ENCODE data around the gene PARP11. TPM values are rescaled to one million over a fixed set of nuclear protein-coding genes. Genes with fewer than 3 reads are reported as not detected.

Gene PARP11
- total and polyA plus RNA-seq, 5 donors: 2.2 to 8.6 (median 6.3) TPM

GRCh38 chr12:3902921-3903320, 29.7 kb upstream of the PARP11 start:
- no peaks in the 10 kb centered on the region for H3K27me3 ChIP-seq (ENCODE audit: control insufficient read depth, insufficient read depth)
- H3K4me1 ChIP-seq (ENCODE audit: control insufficient read depth, insufficient read depth, low read length): no peaks in the 10 kb centered on the region
- no peaks in the 10 kb centered on the region for H3K9me3 ChIP-seq (ENCODE audit: control insufficient read depth, low read length)
- ATAC-seq: no peak
- no peak overlapping the region for H3K27ac ChIP-seq (ENCODE audit: low read length)
- intact Hi-C loops (cut with DNase I): no loop called here
- no peak overlapping the region for H3K4me3 ChIP-seq (ENCODE audit: low read length)
- DNase-seq: no peak

DNA sequence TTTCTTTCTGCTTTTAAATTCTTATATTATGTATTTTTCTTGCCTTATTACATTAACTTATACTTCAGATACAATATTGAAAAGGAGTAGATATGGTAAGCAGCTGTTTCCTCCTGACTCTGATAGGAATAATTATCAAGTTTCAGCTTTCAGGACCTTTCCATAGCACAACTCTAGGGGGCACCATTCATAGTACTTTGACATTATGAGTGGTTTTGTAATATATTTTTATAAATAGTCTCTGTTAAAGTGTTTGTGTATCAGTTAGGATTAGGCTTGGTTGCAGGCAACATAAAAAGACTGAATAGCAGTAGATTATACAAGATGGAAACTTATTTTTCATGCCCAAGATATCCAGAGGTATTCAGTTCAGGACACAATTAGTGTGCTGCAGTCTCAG, 27.9 kb upstream of the PARP11 start:
- intact Hi-C loops (cut with DNase I): no loop called here
- ATAC-seq: no peak
- H3K9me3 ChIP-seq (ENCODE audit: control insufficient read depth, low read length): no peaks in the 10 kb centered on the region
- no peaks in the 10 kb centered on the region for H3K27me3 ChIP-seq (ENCODE audit: control insufficient read depth, insufficient read depth)
- no peak for DNase-seq
- no peak overlapping the region for H3K27ac ChIP-seq (ENCODE audit: low read length)
- H3K4me1 ChIP-seq (ENCODE audit: control insufficient read depth, insufficient read depth, low read length): no peaks in the 10 kb centered on the region
- no peak overlapping the region for H3K4me3 ChIP-seq (ENCODE audit: low read length)

GRCh38 chr12:3898756-3899155, 25.6 kb upstream of the PARP11 start:
- Histone ChIP-seq H3K27me3 (ENCODE audit: control insufficient read depth, insufficient read depth) (no peaks in the 10 kb centered on the region), H3K27ac (ENCODE audit: low read length) (no peak overlapping the region), H3K4me1 (ENCODE audit: control insufficient read depth, insufficient read depth, low read length) (no peaks in the 10 kb centered on the region), H3K9me3 (ENCODE audit: control insufficient read depth, low read length) (no peaks in the 10 kb centered on the region), H3K4me3 (ENCODE audit: low read length) (no peak overlapping the region)
- no peak for DNase-seq
- 70% methylated on average over 3 of the region's 3 CpGs for WGBS
- intact Hi-C loops (cut with DNase I): loop anchor here in 1 of 4 donors (10.0 kb wide), 1 partner anchor 386 kb away; no protein-coding TSS in a partner anchor
- ATAC-seq: no peak

- no peaks in the 10 kb centered on the region for H3K27me3 ChIP-seq (ENCODE audit: control insufficient read depth, insufficient read depth)
- no peak overlapping the region for H3K4me3 ChIP-seq (ENCODE audit: low read length)
- no peaks in the 10 kb centered on the region for H3K9me3 ChIP-seq (ENCODE audit: control insufficient read depth, low read length)
- 75% methylated on average over 7 of the region's 7 CpGs for WGBS
- H3K27ac ChIP-seq (ENCODE audit: low read length): no peak overlapping the region
- intact Hi-C loops (cut with DNase I): loop anchor here in 1 of 4 donors (10.0 kb wide), 1 partner anchor 387 kb away; no protein-coding TSS in a partner anchor
- no peaks in the 10 kb centered on the region for H3K4me1 ChIP-seq (ENCODE audit: control insufficient read depth, insufficient read depth, low read length)
- no peak for DNase-seq
- ATAC-seq: no peak
Measured at GRCh38 chr12:3897371-3897971, 24.3 kb upstream of the PARP11 start.

GRCh38 chr12:3896801-3897351, 23.7 kb upstream of the PARP11 start:
- Histone ChIP-seq H3K27me3 (ENCODE audit: control insufficient read depth, insufficient read depth) (no peaks in the 10 kb centered on the region), H3K4me3 (ENCODE audit: low read length) (no peak overlapping the region), H3K9me3 (ENCODE audit: control insufficient read depth, low read length) (no peaks in the 10 kb centered on the region), H3K27ac (ENCODE audit: low read length) (no peak overlapping the region), H3K4me1 (ENCODE audit: control insufficient read depth, insufficient read depth, low read length) (no peaks in the 10 kb centered on the region)
- WGBS: 45% methylated on average over 2 of the region's 2 CpGs
- DNase-seq (no peak), ATAC-seq (peak; percentile 45 to 77)
- intact Hi-C loops (cut with DNase I): loop anchor here in 1 of 4 donors (10.0 kb wide), 1 partner anchor 388 kb away; no protein-coding TSS in a partner anchor

DNA sequence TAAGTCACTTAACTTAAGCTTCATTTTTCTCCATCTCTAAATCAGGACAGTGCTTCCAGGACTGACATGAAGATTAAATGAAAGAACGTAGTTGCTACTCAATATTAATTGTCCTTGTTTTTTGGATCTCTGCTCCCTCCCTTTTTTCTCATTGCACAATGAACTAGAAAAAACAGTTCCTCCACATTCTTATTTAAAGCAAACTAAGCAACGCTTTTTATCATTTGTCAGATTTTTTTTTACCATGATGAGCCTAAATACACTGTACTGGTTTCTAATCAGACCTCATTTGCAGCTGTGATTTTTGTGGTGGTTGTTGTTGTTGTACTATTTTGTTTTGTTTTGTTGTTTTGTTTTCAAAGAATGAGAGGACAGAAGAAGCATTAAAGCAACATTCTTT, 23.2 kb upstream of the PARP11 start:
- intact Hi-C loops (cut with DNase I): loop anchor here in 1 of 4 donors (10.0 kb wide), 1 partner anchor 388 kb away; no protein-coding TSS in a partner anchor
- DNase-seq (no peak), ATAC-seq (no peak)
- H3K27me3 ChIP-seq (ENCODE audit: control insufficient read depth, insufficient read depth): no peaks in the 10 kb centered on the region
- H3K9me3 ChIP-seq (ENCODE audit: control insufficient read depth, low read length): no peaks in the 10 kb centered on the region
- no peaks in the 10 kb centered on the region for H3K4me1 ChIP-seq (ENCODE audit: control insufficient read depth, insufficient read depth, low read length)
- H3K27ac ChIP-seq (ENCODE audit: low read length): no peak overlapping the region
- 53% methylated on average over 2 of the region's 2 CpGs for WGBS
- no peak overlapping the region for H3K4me3 ChIP-seq (ENCODE audit: low read length)

GRCh38 chr12:3892631-3893030, 19.4 kb upstream of the PARP11 start:
- ATAC-seq (no peak), DNase-seq (no peak)
- intact Hi-C loops (cut with DNase I): loop anchor here in 2 of 4 donors (5.0 to 10.0 kb wide), 2 partner anchors 385 to 392 kb away; no protein-coding TSS in a partner anchor
- Histone ChIP-seq H3K4me3 (ENCODE audit: low read length) (no peak overlapping the region), H3K27ac (ENCODE audit: low read length) (no peak overlapping the region), H3K27me3 (ENCODE audit: control insufficient read depth, insufficient read depth) (no peaks in the 10 kb centered on the region), H3K9me3 (ENCODE audit: control insufficient read depth, low read length) (no peaks in the 10 kb centered on the region), H3K4me1 (ENCODE audit: control insufficient read depth, insufficient read depth, low read length) (no peaks in the 10 kb centered on the region)
- WGBS: 94% methylated on average over 2 of the region's 2 CpGs

GRCh38 chr12:3891201-3891600, 18.0 kb upstream of the PARP11 start:
- 76% methylated on average over 10 of the region's 10 CpGs for WGBS
- no peak for ATAC-seq
- intact Hi-C loops (cut with DNase I): loop anchor here in 2 of 4 donors (5.0 to 10.0 kb wide), 2 partner anchors 386 to 394 kb away; no protein-coding TSS in a partner anchor

DNA sequence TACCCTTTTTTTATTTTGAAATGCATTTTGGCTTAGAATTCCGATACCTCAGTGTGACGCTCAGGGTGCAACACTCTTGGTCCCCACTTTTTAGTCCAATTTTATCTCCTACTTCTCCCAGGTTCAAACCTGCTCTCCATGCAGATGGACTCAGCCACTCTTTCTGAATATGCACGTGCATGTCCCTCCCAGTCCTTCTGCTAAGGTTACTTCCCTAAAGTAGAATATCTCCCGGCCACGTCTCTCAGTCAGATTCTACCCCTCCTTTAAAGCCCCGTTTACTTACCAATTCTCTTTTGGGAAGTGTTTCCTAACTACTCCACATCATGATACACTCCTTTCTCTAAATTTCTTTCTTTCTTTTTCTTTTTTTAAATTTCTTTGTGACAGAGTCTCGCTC, 15.5 kb upstream of the PARP11 start:
- ATAC-seq (no peak), DNase-seq (no peak)
- WGBS: 80% methylated on average over 7 of the region's 7 CpGs
- H3K9me3 ChIP-seq (ENCODE audit: control insufficient read depth, low read length): no peaks in the 10 kb centered on the region
- no peak overlapping the region for H3K4me3 ChIP-seq (ENCODE audit: low read length)
- H3K4me1 ChIP-seq (ENCODE audit: control insufficient read depth, insufficient read depth, low read length): no peaks in the 10 kb centered on the region
- no peak overlapping the region for H3K27ac ChIP-seq (ENCODE audit: low read length)
- intact Hi-C loops (cut with DNase I): loop anchor here (5.0 to 10.0 kb wide), 4 partner anchors 106 to 389 kb away; no protein-coding TSS in a partner anchor
- H3K27me3 ChIP-seq (ENCODE audit: control insufficient read depth, insufficient read depth): no peaks in the 10 kb centered on the region

More at GRCh38 chr12:3891201-3891600, 18.0 kb upstream of the PARP11 start:
- DNase-seq: no peak
- Histone ChIP-seq H3K27me3 (ENCODE audit: control insufficient read depth, insufficient read depth) (no peaks in the 10 kb centered on the region), H3K27ac (ENCODE audit: low read length) (no peak overlapping the region), H3K4me1 (ENCODE audit: control insufficient read depth, insufficient read depth, low read length) (no peaks in the 10 kb centered on the region), H3K4me3 (ENCODE audit: low read length) (no peak overlapping the region), H3K9me3 (ENCODE audit: control insufficient read depth, low read length) (no peaks in the 10 kb centered on the region)

- intact Hi-C loops (cut with DNase I): loop anchor here (5.0 to 10.0 kb wide), 4 partner anchors 109 to 392 kb away; no protein-coding TSS in a partner anchor
- 27% methylated on average over 8 of the region's 8 CpGs for WGBS
- no peaks in the 10 kb centered on the region for H3K27me3 ChIP-seq (ENCODE audit: control insufficient read depth, insufficient read depth)
- H3K4me3 ChIP-seq (ENCODE audit: low read length): peak overlapping the region; percentile 48
- H3K27ac ChIP-seq (ENCODE audit: low read length): peak overlapping the region; percentile 48
- no peaks in the 10 kb centered on the region for H3K4me1 ChIP-seq (ENCODE audit: control insufficient read depth, insufficient read depth, low read length)
- ATAC-seq (peak; percentile 31 to 45), DNase-seq (no peak)
- H3K9me3 ChIP-seq (ENCODE audit: control insufficient read depth, low read length): no peaks in the 10 kb centered on the region
Measured at GRCh38 chr12:3885277-3886094, 12.3 kb upstream of the PARP11 start.

- WGBS: 72% methylated on average over 6 of the region's 6 CpGs
- no peak for ATAC-seq
- intact Hi-C loops (cut with DNase I): loop anchor here (5.0 to 10.0 kb wide), 4 partner anchors 110 to 393 kb away; no protein-coding TSS in a partner anchor
- Histone ChIP-seq H3K27ac (ENCODE audit: low read length) (no peak overlapping the region), H3K27me3 (ENCODE audit: control insufficient read depth, insufficient read depth) (peaks cover 3% of the 10 kb centered on the region), H3K4me1 (ENCODE audit: control insufficient read depth, insufficient read depth, low read length) (no peaks in the 10 kb centered on the region), H3K4me3 (ENCODE audit: low read length) (no peak overlapping the region), H3K9me3 (ENCODE audit: control insufficient read depth, low read length) (no peaks in the 10 kb centered on the region)
- DNase-seq: no peak
Measured at GRCh38 chr12:3884671-3885070, 11.5 kb upstream of the PARP11 start.
